Measurements from ENCODE around the gene GGA1.

DNA sequence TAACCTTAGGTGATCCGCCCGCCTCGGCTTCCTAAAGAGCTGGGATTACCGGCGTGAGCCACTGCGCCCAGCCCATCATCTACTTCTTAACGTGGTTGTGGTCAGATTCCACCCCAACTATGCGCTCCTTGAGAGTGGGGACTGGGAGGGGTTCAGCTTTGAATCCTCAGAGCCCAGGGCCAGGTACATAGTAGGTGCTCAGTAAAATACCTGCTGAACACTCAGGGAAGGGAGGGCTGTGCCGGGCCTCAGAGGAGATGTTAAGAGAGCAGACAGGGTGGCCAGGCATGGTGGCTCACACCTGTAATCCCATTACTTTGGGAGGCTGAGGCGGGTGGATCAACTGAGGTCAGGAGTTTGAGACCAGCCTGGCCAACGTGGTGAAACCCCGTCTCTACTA is 65.6 kb downstream of the GGA1 start:
- no peak for TF ChIP-seq POLR2A (IDR thresholded peaks at IDR 0.05; ENCODE audit: extremely low read depth, insufficient read length)
- TF ChIP-seq, protein P1, sequence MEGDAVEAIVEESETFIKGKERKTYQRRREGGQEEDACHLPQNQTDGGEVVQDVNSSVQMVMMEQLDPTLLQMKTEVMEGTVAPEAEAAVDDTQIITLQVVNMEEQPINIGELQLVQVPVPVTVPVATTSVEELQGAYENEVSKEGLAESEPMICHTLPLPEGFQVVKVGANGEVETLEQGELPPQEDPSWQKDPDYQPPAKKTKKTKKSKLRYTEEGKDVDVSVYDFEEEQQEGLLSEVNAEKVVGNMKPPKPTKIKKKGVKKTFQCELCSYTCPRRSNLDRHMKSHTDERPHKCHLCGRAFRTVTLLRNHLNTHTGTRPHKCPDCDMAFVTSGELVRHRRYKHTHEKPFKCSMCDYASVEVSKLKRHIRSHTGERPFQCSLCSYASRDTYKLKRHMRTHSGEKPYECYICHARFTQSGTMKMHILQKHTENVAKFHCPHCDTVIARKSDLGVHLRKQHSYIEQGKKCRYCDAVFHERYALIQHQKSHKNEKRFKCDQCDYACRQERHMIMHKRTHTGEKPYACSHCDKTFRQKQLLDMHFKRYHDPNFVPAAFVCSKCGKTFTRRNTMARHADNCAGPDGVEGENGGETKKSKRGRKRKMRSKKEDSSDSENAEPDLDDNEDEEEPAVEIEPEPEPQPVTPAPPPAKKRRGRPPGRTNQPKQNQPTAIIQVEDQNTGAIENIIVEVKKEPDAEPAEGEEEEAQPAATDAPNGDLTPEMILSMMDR (IDR thresholded peaks at IDR 0.05; ENCODE audit: low read depth, low read length): no peak
- TF ChIP-seq, protein P2, sequence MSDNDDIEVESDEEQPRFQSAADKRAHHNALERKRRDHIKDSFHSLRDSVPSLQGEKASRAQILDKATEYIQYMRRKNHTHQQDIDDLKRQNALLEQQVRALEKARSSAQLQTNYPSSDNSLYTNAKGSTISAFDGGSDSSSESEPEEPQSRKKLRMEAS (IDR thresholded peaks at IDR 0.05; ENCODE audit: low read depth, low read length): no peak
